ENCODE results near the gene DTYMK. TPM values are rescaled to one million over a fixed set of nuclear protein-coding genes. Genes with fewer than 3 reads are reported as not detected.

DTYMK gene
- total RNA-seq (ENCODE audit: low replicate concordance), result 32.7 and 66.7 TPM in 2 replicates
- long read RNA-seq, transcript DTYMK-202 (4 exons, 1,089 nt), result minor isoform, 7 of 52 reads
- long read RNA-seq, transcript DTYMK-201 (5 exons, 1,232 nt), result major isoform, 38 of 52 reads
- long read RNA-seq, partial matches to known transcripts, result 0 of 52 reads
- long read RNA-seq, other reads (novel, unspliced or antisense), result 3 of 52 reads

GRCh38 chr2:241686650-241687425 lies at the start of gene DTYMK:
Gene DTYMK (minus strand): TSS chr2:241686815. CDS start chr2:241686783, 32 bp downstream.
- TF ChIP-seq CTCF (conservative IDR thresholded peaks at IDR 0.05), result no peak
- Mint-ChIP-seq H3K36me3 (peaks cover 5% of the 10 kb centered on the region), H3K4me1 (ENCODE audit: unreplicated experiment) (no peaks in the 10 kb centered on the region), H3K4me3 (peak within 1 kb of the TSS; percentile 92), H3K27me3 (no peaks in the 10 kb centered on the region), H3K9me3 (no peaks in the 10 kb centered on the region), H3K27ac (peak within 1 kb of the TSS; percentile 90)
- peak; percentile 99 for DNase-seq (ENCODE audit: extremely low spot score, unreplicated experiment)

GRCh38 chr2:241736111-241736510 lies 49.5 kb upstream of the DTYMK start:
- peak overlapping the region; percentile 89 for H3K4me3 Mint-ChIP-seq
- no peaks in the 10 kb centered on the region for H3K36me3 Mint-ChIP-seq
- peaks cover 12% of the 10 kb centered on the region for H3K4me1 Mint-ChIP-seq (ENCODE audit: unreplicated experiment)
- TF ChIP-seq CTCF (conservative IDR thresholded peaks at IDR 0.05), result no peak
- no peaks in the 10 kb centered on the region for H3K9me3 Mint-ChIP-seq
- no peak overlapping the region for H3K27ac Mint-ChIP-seq
- H3K27me3 Mint-ChIP-seq, result no peaks in the 10 kb centered on the region
- DNase-seq (ENCODE audit: extremely low spot score, unreplicated experiment), result no peak

- H3K4me1 Mint-ChIP-seq (ENCODE audit: unreplicated experiment), result peaks cover 12% of the 10 kb centered on the region
- no peaks in the 10 kb centered on the region for H3K36me3 Mint-ChIP-seq
- TF ChIP-seq CTCF (conservative IDR thresholded peaks at IDR 0.05), result no peak
- H3K4me3 Mint-ChIP-seq, result peak within 1 kb of the TSS; percentile 89
- DNase-seq (ENCODE audit: extremely low spot score, unreplicated experiment), result peak; percentile 94
- no peaks in the 10 kb centered on the region for H3K9me3 Mint-ChIP-seq
- H3K27ac Mint-ChIP-seq, result peak within 1 kb of the TSS; percentile 78
- no peaks in the 10 kb centered on the region for H3K27me3 Mint-ChIP-seq
Observed at GRCh38 chr2:241734467-241735208, 48.0 kb upstream of the DTYMK start, which contains the start of gene D2HGDH. Gene D2HGDH (plus strand): TSS chr2:241734630. CDS start chr2:241735225, 595 bp downstream.

- Mint-ChIP-seq H3K27ac (no peak overlapping the region), H3K4me3 (no peak overlapping the region), H3K27me3 (no peaks in the 10 kb centered on the region), H3K4me1 (ENCODE audit: unreplicated experiment) (peaks cover 12% of the 10 kb centered on the region), H3K9me3 (no peaks in the 10 kb centered on the region), H3K36me3 (no peaks in the 10 kb centered on the region)
- peak; percentile 25 for TF ChIP-seq CTCF (conservative IDR thresholded peaks at IDR 0.05)
- DNase-seq (ENCODE audit: extremely low spot score, unreplicated experiment), result no peak
Observed at GRCh38 chr2:241734208-241734466, 47.5 kb upstream of the DTYMK start.

- H3K4me3 Mint-ChIP-seq, result peak overlapping the region; percentile 65
- H3K4me1 Mint-ChIP-seq (ENCODE audit: unreplicated experiment), result peaks cover 9% of the 10 kb centered on the region
- no peaks in the 10 kb centered on the region for H3K9me3 Mint-ChIP-seq
- TF ChIP-seq CTCF (conservative IDR thresholded peaks at IDR 0.05), result no peak
- no peaks in the 10 kb centered on the region for H3K36me3 Mint-ChIP-seq
- DNase-seq (ENCODE audit: extremely low spot score, unreplicated experiment), result no peak
- H3K27me3 Mint-ChIP-seq, result no peaks in the 10 kb centered on the region
- no peak overlapping the region for H3K27ac Mint-ChIP-seq
Observed at GRCh38 chr2:241733391-241734207, 47.0 kb upstream of the DTYMK start.

All from type B pancreatic cell (in vitro differentiated cells).